Neural progenitor cell (in vitro differentiated cells): ENCODE results near the gene TRPC6.

Source experiments
- EZH2 ChIP-seq: fragments of 200-600 bp; sonication (generic); IDR thresholded peaks from 2 replicates; pipeline ENCODE4 v1.6.1; 2017; ENCODE audit warnings: antibody characterized with exemption, mild to moderate bottlenecking, moderate library complexity
- EZH2phosphoT487 ChIP-seq: fragments of 200-600 bp; sonication (generic); IDR thresholded peaks from 2 replicates; pipeline ENCODE4 v1.6.1; 2017; ENCODE audit warnings: antibody characterized with exemption
- TF ChIP-seq, protein P1 (sequence below): fragments of 200-600 bp; sonication (generic); IDR thresholded peaks from 2 replicates; pipeline ENCODE4 v1.5.1; 2017; ENCODE audit warnings: antibody characterized with exemption, mild to moderate bottlenecking

- TF ChIP-seq, protein P1, sequence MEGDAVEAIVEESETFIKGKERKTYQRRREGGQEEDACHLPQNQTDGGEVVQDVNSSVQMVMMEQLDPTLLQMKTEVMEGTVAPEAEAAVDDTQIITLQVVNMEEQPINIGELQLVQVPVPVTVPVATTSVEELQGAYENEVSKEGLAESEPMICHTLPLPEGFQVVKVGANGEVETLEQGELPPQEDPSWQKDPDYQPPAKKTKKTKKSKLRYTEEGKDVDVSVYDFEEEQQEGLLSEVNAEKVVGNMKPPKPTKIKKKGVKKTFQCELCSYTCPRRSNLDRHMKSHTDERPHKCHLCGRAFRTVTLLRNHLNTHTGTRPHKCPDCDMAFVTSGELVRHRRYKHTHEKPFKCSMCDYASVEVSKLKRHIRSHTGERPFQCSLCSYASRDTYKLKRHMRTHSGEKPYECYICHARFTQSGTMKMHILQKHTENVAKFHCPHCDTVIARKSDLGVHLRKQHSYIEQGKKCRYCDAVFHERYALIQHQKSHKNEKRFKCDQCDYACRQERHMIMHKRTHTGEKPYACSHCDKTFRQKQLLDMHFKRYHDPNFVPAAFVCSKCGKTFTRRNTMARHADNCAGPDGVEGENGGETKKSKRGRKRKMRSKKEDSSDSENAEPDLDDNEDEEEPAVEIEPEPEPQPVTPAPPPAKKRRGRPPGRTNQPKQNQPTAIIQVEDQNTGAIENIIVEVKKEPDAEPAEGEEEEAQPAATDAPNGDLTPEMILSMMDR: no peak
- TF ChIP-seq EZH2phosphoT487 (no peak), EZH2 (no peak)
Measured at GRCh38 chr11:101555366-101555765, 28.4 kb downstream of the TRPC6 start.
